ENCODE results near the gene LRRC55. TPM values are rescaled to one million over a fixed set of nuclear protein-coding genes. Genes with fewer than 3 reads are reported as not detected.

Gene LRRC55
- total RNA-seq, 1 donor from 2014 or later, result 25.7 TPM

DNA sequence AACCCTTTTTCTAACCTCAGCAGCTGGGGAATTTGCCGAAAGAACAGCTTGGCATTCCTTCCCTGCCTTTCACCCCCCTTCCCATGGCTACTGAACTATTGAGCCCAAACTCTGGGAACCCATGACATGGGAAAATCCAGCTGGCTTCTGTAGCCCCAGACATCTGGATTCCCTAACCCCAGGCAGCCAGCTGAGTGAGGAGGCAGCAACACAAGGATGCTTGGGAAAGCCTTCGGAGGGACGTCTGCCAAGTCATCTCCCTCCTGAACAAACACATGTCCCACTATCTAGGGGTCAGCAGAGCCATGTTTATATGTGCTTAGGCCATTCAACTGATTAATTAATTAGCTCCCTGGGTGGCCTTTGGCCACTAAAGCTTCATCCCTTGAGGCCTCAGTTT lies 21.6 kb downstream of the LRRC55 start:
- no peak for DNase-seq

DNA sequence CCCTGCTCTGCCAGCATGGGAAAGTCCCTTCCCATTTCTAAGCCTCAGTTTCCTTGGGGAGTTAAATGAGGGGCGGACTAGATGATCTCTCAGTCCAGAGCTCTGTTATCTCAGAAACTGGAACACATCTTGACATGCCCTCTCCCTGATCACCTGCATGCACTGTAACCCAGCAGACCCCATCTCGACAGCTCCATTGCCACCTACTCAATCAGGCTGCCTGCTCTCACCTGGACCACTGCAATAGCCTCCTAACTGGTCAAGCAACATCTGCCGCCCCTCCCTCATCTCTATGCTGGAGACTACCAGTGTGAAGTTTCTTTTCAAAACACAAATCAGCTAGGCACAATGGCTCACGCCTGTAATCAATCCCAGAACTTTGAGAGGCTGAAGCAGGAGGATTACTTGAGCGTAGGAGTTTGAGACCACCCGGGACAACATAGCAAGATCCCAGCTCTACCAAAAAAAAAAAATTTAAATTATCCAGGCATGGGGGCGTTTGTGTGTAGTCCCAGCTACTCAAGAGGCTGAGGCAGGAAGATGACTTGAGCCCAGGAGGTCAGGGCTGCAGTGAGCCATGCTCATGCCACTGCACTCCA lies 22.2 kb downstream of the LRRC55 start:
- no peak for DNase-seq

DNA sequence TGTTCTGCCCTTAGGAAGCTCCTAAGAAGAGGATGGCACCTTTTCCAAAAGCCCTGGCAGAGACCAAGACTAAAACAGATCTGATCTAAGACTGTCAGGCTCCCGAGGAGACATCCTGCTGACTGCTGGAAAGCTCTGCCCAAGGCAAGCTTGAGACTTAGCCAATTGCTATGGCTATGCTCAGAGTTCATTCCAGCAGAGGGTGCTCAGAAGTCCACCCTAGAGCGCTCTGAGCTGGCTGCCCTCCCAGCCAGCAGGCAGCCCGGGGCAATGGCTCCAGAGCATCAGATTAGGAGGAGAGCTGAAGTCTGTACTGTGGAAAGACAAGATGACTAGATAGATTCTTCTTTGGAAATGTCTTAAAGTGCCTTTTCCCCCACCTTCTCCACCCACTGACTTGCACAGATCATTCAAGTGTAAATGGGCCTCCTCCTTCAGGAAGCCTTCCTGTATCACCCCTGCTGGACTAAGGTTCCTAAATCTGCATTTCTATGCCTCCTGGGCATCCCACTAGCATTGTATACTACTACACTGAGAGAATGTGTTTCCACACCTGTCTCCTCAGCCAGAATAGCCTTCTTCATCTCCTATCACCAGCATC lies 23.4 kb downstream of the LRRC55 start:
- DNase-seq, result no peak

DNA sequence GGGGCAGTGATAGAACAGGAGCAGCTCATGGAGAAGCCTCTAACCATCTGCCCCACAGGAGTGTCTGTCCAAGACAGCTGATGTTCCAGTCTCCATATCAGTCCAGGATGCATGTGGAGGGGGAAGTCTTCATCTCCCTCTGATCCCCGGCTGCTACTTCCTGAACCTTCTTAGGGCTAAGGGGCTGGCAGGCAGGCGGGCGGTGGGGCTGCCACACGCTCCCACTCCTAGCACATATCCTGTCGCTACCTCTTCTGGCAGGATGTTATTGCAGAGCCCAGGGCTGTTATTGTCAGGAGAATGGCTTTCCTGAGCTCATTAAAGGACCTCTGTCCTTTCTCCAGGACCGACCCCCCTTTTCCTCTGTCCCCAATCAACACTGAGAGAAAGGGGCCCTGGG lies 25.4 kb downstream of the LRRC55 start:
- no peak for DNase-seq

DNA sequence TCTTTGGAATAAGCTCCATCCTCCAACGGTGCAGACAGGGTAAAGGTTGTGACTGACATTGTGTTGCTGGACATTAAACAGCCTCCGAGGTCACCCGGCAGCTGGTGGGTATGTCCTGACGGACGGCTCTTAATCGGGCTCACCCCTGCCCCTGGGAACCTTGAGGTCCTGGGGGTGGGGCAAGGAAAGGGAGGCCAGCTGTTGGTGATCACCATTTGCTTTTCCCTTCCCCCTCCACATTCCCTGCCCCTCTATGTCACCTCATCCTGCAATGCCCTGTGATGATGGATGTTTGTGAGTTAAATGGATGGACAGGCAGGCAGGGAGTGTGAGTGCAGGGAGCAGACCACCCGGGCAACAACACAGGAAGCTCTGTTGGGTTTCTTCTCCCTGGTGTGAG lies 29.0 kb downstream of the LRRC55 start:
- DNase-seq, result no peak

DNA sequence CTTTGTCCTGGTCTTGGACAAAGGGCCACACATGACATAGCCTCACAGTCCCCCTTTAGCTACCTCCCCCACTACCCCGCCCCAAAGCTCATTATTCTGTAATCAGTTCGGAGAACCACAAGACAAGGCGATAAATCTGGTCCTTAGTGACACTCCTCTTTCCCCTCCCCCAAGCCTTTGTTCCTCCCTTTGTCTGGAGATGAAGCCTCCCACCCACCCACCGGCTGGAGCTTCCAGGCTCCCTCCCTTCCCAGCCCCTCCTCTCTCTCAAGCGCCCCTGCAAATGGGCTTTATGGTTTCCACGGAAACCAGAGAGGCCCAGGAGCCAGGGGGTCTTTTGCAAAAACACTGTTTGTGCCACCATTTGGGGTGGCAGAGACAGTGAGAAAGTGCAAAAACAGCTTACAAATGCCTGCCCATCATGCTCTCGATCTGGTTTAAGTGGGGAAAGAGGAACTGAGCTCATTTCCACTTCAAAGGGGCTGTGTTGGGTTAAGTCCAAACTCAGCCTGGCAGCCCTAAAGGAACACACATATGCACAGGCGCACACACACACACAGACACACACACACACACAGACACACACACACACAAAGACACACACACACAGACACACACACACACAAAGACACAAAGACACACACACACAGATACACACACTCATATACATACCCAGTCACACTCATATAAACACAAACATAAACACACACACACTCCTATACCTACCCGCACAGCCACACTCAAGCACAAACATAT lies 31.8 kb downstream of the LRRC55 start:
- DNase-seq, result no peak

DNA sequence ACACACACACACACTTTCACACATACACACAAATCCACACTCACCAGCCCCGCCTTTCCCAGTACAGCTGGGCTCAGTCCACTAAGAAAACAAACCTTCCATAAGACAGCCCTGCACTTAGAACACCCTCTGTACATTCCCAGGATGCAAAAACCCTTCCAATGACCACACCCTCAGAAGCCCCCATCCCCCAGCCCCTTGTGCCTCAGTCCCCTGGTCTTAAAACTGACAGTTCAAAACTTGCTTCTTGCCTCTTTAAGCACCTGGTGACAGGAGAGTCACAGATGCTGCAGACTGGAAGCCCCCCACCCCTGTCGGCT lies 32.3 kb downstream of the LRRC55 start:
- DNase-seq, result no peak

DNA sequence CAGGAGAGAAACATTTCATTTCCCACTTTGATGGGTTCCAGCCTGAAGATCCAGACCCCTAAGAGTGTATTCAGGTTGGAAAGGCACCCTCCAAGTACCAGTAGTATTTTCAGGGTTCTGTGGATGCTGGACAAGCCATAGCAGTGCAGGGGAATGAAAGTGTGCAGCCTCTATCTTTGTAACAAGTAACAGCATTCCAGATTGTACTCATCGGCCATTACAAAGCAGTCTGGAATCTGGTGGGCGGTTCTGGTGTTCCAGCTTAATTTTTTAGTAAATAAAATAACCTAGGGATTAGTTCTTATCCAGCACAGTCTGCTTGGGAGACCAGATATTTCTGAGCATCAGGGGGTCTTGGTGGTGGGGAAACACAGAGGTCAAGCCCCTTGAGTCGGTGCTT lies 32.7 kb downstream of the LRRC55 start:
- DNase-seq, result no peak

DNA sequence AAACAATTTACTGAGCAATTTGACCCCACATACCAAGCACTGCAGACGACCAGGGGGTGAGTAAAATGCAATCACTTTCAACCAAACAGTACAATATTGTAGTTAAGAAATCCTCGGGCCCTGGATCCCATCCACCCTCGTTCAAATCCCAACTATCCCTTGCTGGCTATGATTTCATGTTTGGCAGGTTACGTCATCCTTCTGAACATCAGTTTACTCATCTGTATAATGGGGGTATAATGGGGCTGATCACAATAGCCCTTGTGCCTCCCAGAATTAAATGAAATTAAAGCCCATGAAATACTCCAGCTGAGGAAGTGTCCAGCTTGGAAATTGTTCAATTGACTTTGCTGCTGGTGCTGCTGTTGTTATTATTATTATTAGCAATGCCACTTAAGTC lies 34.7 kb downstream of the LRRC55 start:
- no peak for DNase-seq

DNA sequence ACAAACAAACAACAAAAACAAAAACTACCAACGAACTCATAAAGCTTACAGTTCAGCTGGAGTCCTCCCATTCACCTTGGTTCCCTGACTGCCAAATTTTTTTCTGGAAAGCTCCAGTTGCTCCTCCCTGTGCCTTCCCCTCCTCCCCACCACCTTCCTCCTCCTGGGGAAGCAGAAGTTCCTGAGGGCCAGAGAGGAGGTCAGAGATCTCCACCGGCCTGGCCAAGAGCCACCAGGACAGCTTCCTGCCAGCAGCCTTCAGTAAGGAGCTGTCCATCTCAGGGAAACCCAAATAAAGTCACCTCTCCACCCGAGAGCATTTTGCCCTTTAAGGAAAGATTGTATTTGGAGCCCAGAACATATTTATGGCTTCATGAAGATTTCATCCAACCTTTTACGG lies 35.3 kb downstream of the LRRC55 start:
- no peak for DNase-seq

DNA sequence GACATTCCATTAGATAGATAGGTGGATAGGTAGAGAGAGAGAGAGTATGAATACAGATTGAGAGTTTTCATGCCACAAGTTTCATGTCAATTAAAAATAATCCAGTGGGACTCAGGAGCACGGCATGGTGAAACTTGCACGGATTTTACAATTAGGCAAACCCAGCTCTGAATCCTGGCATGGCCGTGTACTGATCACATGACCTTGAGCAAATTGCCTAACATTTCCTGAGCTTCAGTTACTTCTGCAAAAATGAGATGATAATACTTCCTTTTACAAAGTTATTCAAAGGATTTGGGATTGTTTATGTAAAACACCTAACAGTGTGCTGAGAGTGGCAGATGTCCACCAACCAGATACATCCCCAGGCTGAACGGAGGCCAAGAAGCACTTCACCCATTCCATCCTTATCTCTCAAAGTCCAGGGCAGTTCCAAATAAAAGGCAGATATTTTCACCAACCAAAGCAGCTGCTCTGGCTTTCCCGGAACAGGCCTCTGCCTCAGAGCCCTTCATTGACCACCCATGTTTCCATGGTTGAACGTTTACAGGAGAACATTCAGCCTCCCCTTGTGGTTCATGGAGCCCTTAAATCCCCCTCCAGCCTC lies 37.4 kb downstream of the LRRC55 start:
- no peak for DNase-seq

DNA sequence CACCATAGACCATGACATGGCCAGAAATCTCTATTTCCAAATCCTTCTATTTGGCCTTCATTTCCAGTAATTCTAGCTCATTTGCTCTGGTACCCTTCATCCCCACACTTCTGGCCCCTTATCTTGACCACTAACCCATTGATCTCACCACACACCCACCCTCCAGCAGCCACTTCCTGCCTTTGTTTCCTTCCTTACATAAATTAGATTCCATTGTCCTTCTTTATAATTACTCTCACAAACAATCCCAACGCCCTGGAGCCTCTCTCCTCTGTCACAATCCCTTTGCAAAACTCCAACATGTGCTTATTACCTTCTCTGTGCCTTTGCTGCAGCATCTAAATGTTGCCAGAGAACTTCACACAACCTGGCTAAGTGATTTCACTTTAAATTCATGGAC lies 40.5 kb downstream of the LRRC55 start:
- DNase-seq, result no peak

DNA sequence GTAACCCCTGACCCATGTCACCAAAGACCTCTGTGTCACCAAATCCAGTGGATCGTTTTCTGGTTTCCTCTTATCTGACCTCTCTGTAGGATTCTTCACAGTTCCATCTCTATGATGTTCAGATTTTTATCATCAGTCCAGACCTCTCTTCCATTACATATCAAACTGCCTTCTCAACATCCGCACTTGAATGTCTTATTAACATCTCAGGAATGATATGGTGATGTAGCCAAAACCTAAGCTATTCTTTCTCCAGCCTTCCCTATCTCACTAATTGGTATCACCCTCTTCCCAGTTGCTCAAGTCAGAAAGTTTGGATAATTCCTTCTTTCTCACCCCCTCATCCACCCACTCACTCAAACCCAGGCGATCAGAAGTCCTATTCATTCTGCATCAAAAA lies 41.8 kb downstream of the LRRC55 start:
- DNase-seq, result no peak

DNA sequence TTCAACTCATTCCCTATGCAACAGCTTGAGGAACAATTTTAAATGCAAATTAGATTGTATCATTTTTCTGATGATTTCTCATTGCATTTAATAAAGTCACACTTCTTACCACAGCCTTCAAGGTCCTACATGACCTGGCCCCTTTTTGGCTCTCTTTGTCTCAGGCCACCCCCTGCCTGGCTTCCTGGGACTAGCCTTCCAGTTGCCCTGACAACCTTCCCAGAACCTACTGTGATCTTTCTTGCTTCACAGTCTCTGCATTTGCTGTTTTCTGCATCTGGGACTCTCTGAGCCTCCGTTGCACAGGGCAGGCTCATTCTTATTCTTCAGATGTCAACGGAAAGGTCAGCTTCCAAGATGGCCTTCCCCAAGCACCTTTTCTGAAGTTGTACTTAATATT lies 42.4 kb downstream of the LRRC55 start:
- no peak for DNase-seq

DNA sequence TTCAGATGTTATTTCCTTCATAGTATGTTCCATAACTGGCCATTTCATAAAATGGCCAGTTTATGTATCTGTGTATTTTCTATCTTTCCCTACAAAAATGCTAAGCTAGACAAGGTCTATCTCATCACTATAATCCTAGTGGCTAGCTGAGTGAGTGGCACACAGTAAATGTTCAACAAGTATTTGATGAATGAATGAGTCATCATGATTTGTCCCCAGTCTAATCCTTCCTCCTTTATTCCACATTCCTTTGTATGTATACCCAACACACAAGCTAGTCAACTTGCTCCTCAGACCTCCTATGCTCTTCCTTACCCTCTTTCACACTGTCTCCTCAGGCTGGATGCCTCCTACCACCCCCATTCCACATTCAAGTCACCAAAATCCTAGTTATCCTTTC lies 42.8 kb downstream of the LRRC55 start:
- DNase-seq, result no peak

DNA sequence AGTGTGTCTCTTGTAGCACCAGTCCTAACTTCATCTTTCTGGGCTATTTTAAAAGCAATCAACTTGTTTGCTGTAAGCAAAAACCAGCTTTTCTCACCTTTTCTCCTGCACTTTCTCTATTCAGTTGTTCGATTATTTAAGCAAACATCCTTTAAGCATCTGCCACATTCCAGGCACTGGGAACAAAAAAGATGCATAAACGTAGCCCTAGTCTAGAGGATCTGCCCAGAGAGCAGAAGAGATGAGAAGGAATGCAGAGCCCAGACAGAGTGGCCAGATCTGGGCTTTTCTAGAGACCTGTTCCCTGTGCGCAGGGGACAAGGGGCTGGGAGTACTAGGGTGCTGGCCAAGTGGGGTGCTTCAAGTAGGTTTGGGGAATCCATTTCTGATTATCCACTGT lies 46.8 kb downstream of the LRRC55 start:
- no peak for DNase-seq

DNA sequence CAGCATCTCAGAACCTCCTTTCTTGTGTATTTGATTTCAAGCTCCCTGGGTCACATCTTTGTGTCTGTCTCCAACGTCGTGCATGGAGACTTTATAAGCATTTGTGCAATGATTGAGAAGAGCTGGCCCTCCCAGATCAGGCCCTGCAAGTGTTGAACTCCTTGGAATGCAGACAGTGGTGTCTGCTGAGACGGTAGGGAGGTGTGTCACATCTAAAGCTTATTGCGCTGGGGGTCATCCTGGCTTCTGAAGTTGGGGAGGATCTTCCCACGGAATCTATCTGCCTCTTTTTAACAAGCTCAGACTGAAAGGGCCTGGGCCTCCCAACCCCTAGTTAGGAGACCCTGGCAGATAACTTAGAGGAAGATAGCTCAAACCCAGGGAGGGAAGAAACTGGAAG lies 48.6 kb downstream of the LRRC55 start:
- DNase-seq, result no peak

DNA sequence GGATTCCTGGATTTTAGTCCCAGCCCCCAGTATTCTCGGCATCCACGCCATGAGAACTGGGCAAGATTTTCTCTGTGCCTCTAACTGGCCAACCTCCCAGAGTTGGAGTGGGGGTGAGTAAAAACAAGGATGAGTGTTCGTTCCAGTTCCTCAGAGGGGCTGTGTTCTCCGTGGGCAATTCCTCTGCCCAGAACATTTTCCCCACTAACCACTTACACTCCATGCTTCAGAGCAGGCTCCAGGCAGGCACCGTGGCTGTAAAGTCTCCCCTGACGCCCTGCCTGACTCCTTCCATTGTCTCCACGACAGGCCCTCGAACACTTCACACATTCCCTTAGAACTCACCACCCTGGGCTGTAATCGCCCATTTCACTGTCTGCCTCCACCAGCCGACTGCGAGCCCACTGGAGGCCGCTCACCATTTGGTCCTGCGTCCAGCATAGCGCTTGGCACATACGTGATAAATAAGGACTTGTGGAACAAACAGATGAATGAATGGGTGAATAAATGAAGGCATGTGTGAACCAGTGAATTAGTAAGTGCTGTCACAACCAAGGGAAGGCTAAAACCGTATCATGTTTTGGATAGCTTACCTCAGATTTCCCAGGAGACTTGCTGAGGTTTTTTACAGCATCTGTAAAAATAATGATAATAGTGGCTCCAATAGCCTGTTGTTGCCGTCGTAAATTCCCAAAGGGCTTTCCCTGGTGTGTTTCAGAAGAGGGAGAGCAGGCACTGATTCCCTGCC lies 49.2 kb downstream of the LRRC55 start:
- DNase-seq, result no peak

DNA sequence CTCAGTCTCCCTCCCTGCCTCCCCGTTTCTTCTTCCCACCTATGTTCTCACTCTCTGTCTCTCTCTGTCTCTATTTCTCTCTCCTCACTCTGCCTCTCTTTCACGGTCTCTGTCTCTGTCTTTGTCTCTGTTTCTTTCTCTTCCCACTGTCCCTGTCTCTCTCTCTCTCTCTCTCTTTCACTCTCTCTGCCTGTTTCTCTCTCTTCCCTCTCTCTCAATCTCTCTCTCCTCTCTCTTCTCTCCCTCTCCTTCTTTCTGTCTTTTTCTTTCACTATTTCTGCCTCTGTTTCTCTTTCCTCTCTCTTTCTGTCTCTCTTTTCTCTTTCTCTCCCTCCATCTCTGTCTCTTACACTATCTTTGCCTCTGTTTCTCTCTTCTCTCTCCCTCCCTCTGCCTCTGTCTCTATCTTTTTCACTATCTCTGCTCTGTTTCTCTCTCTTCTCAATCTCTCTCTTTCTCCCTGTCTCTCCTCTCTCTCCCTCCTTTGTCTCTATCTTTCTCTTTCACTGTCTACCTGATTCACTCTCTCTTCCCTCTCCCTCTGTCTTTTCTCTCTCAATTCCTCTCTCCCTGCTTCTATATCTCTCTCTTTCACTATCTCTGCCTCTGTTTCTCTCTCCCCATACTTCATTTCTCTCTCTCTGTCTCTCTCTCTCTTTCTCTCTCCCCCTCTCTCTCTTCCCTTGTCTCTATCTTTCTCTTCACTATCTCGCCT lies 49.9 kb downstream of the LRRC55 start:
- DNase-seq, result no peak

DNA sequence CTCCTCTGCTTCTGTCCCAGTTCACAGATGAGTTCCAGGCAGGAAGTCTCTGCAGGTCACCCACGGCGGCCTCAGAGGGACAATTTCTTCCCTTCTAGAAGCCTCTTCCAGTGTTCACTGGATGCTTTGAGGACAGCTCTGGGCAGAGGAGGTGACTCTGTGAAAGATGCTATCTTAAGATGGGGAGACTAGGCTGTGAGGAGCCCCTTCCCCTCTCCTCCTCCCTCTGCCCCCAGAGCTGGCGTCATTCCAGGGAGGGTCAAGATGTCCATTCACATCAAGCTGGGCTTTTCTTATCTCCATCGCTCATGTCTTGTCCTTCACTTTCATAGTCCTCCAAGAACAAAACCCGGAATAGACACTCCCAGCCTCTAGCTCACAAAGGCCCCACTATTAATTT lies 51.9 kb downstream of the LRRC55 start:
- DNase-seq, result no peak

DNA sequence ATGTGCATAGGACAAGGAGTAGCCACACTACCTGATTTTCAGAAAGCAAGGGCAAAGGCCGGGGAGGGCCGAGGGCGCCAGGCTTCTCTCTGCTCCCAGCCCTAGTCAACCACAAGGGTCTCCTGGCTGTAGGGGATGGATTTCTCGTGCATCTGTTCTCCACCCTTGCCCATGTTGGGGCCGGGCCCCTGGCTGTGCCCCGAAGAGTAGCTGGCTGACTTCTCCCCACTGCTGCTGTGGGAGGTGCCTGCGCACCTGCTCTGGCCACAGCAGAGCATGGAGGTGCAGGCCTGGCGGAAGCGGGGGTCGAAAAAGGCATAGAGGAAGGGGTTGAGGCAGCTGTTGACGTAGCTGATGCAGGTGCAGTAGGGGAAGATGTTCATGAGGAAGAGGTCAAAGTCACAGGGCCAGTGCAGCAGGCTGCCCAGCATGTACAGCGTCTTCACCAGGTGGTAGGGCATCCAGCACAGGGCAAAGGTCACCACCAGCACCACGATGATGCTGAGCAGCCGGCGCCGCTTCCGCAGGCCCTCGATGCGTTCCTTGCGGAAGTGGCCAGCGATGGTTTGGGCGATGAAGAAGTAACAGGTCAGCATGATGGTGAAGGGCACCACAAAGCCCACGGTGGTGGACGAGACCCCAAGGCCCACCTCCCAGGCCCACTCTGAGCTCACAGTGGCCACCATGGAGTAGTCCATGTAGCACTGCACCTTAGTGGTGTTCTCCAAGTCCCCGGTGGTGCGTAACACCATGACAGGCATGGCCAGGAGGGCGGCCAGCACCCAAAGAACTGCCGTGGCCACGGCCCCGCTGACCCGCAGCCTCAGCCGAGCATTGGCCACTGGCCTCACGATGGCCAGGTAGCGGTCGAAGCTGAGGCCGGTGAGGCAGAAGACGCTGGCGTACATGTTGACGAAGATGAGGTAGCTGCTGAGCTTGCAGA lies 54.3 kb downstream of the LRRC55 start:
- DNase-seq, result no peak
